Measurements from ENCODE around the gene ZPBP. TPM values are rescaled to one million over a fixed set of nuclear protein-coding genes. Genes with fewer than 3 reads are reported as not detected.

The ZPBP gene
- not detected in 2 replicates for polyA plus RNA-seq (2011; rRNA removed)
- polyA plus RNA-seq (2012; cell fraction: cytosol; rRNA removed) = not detected in 2 replicates
- not detected in 2 replicates for polyA plus RNA-seq (2012; cell fraction: nucleus; rRNA removed)
- polyA plus RNA-seq (2017; fragmentation: RNase III; extraction: RNeasy Plus Mini Kit Qiagen cat#74134 plus additional on column Dnase treatment) = not detected in 3 replicates
- not detected in 2 replicates for polyA minus RNA-seq (2011; rRNA and poly(A)+ RNA removed)

DNA sequence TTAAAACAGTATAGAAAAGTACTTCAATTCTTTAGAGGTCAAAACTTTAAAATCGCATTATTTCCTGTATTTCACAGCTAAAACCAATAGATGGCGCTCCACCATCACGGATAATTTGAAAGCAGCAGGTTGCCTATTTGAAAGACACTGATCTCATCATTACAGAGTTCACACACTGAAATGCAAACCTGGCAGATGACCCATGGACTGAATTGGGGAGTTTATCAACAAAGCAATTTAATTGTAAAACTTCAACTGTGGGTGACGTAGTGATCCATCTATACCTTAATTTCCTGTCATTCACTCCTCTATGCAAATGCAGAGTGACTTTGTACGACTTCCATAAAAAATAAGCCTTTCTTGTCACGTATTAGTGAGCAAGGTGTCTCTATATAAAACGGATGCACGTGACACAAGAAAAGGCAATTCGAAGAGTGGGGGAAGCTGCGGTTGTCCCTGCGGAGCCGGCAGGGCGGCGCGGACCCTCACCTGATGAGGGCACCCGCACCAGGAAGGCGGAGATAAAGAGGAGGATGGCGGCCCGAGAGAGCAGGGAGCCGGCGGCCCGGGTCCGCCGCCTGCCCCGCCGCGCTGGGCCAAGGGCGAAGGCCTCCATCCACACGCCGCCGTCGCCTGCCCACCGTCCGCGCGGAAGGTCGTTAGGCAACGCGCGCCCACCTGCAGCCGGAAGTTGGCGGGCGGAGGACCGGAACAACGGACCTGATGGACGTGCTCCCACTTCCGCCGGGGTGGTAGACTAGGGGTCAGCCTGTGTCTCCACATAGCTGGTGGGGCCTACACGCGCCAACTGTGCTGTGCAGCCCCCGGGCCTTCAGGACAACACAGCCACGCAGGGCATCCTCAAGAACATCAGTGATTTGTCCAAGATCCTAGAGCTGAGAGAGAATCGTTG is at the start of gene ZPBP:
TSS of gene ZPBP (minus strand) at position 668 of the 913 bp plus-strand sequence. CDS start at position 616, 52 bp downstream.
- ATAC-seq (peak in 1 of 2 experiments; percentile 38; a peak in 3 of 6 replicates), DNase-seq (ENCODE audit: low read depth in 1 of 2, low spot score in 1 of 2) (peak in 1 of 2 experiments; percentile 32), FAIRE-seq (peak; percentile 59)
- Histone ChIP-seq H3K9me3 (no peaks in the 10 kb centered on the region), H3K4me1 (no peaks in the 10 kb centered on the region), H3K4me2 (no peak within 1 kb of the TSS), H3K27ac (no peak within 1 kb of the TSS), H3K4me3 (no peak within 1 kb of the TSS)
- WGBS (ENCODE audit: missing lambda C conversion rate) = 73% methylated on average over 44 of the region's 53 CpGs
- ChIA-PET POLR2A (no interaction called here), CTCF (interaction anchor here (0.6 to 4.3 kb wide), 19 partner anchors 9 to 1605 kb away, joined by 3 to 29 read pairs (median 4); no protein-coding TSS in a partner anchor)
- TF ChIP-seq RAD21 (conservative IDR thresholded peaks at IDR 0.05 in 1 of 2, IDR thresholded peaks at IDR 0.05 in 1 of 2) (peak; percentile 78 to 81), TP53 (CRISPR knock-in tag; IDR thresholded peaks at IDR 0.05) (no peak), SMC3 (IDR thresholded peaks at IDR 0.05) (peak; percentile 50)
- TF ChIP-seq, protein P1, sequence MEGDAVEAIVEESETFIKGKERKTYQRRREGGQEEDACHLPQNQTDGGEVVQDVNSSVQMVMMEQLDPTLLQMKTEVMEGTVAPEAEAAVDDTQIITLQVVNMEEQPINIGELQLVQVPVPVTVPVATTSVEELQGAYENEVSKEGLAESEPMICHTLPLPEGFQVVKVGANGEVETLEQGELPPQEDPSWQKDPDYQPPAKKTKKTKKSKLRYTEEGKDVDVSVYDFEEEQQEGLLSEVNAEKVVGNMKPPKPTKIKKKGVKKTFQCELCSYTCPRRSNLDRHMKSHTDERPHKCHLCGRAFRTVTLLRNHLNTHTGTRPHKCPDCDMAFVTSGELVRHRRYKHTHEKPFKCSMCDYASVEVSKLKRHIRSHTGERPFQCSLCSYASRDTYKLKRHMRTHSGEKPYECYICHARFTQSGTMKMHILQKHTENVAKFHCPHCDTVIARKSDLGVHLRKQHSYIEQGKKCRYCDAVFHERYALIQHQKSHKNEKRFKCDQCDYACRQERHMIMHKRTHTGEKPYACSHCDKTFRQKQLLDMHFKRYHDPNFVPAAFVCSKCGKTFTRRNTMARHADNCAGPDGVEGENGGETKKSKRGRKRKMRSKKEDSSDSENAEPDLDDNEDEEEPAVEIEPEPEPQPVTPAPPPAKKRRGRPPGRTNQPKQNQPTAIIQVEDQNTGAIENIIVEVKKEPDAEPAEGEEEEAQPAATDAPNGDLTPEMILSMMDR (IDR thresholded peaks at IDR 0.05) = peak; percentile 80

DNA sequence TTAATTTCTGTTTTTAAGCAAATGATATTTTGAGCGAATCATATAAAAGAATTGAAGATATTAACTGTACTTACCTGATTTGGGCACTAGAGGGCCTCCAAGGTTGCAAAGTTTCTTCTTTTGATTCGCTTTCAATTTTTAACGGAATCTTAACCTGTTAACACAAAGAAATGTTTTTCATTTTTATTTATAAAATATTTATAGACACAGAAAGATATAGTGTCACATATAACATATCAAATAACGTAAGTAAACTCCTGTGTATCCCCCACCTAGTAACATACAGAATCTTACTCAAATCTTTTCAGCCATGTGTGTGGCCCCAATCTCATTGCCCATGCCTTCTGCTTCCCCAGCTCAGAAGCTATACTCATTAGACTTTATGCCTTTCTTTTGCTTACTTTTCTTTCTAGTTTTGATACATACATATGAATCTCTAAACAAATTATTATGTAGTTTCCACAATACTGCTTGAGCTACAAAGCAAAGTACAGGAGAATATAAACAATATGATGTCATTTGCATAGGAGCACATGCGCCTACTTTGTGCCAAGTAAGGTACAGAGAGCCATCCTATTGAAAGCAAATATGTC is 49.5 kb upstream of the ZPBP start:
- TF ChIP-seq SREBF2 (IDR thresholded peaks at IDR 0.05) (no peak), RAD21 (conservative IDR thresholded peaks at IDR 0.05 in 1 of 2, IDR thresholded peaks at IDR 0.05 in 1 of 2) (peak; percentile 56 to 67), SMC3 (IDR thresholded peaks at IDR 0.05) (peak; percentile 59)
- TF ChIP-seq, protein P1 (IDR thresholded peaks at IDR 0.05) = peak; percentile 69
- DNase-seq (ENCODE audit: low read depth in 1 of 2, low spot score in 1 of 2) (peak in 1 of 2 experiments; percentile 40), FAIRE-seq (no peak), ATAC-seq (peak in 1 of 2 experiments; percentile 53; a peak in 2 of 6 replicates)
- WGBS (ENCODE audit: missing lambda C conversion rate) = 18% methylated on average over 5 of the region's 5 CpGs
- Histone ChIP-seq H3K4me1 (no peaks in the 10 kb centered on the region; the same call in 2 of the 3 replicates), H3K4me3 (no peak overlapping the region; the same call in 2 of the 3 replicates), H3K27ac (no peak overlapping the region), H3K9me3 (no peaks in the 10 kb centered on the region), H3K4me2 (peak overlapping the region; percentile 61)
- POLR2A ChIA-PET = no interaction called here
- CTCF ChIA-PET = interaction anchor here (0.6 to 5.6 kb wide), 7 partner anchors 11 to 1020 kb away, joined by 3 to 25 read pairs (median 7); no protein-coding TSS in a partner anchor

DNA sequence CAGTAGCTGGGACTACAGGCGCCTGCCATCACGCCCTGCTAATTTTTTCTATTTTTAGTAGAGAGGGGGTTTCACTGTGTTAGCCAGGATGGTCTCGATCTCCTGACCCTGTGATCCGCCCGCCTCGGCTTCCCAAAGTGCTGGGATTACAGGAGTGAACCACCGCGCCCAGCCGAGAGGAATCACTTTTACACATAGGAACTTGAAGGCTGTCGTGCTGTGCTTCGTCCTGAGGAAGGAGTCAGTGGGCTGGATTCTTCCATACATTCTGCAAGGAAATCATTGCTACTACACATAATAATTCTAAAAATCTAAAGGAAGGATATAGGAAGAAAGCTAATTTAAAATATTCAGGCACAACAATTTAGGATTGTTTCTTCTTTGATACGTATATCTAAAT is 48.8 kb upstream of the ZPBP start:
- ATAC-seq = 0 out of 6 replicates have a peak, but pooled peaks of 1 of the 2 experiments have one; percentile 44
- ChIA-PET CTCF (interaction anchor here (1.6 to 5.6 kb wide), 4 partner anchors 11 to 1019 kb away, joined by 7 to 25 read pairs (median 12); no protein-coding TSS in a partner anchor), POLR2A (no interaction called here)
- no peaks in the 10 kb centered on the region for H3K9me3 ChIP-seq
- peak overlapping the region; percentile 61 for H3K4me2 ChIP-seq
- WGBS (ENCODE audit: missing lambda C conversion rate) = 32% methylated on average over 12 of the region's 12 CpGs
- no peaks in the 10 kb centered on the region; the same call in 2 of the 3 replicates for H3K4me1 ChIP-seq
- FAIRE-seq = no peak
- H3K27ac ChIP-seq = no peak overlapping the region
- DNase-seq (ENCODE audit: low read depth in 1 of 2, low spot score in 1 of 2) = no peak
- no peak overlapping the region for H3K4me3 ChIP-seq
- TF ChIP-seq, protein P1 (IDR thresholded peaks at IDR 0.05) = no peak
- TF ChIP-seq NPAS2 (CRISPR knock-in tag; IDR thresholded peaks at IDR 0.05; ENCODE audit: borderline replicate concordance) (no peak), JUN (IDR thresholded peaks at IDR 0.05) (no peak), TFCP2L1 (CRISPR knock-in tag; IDR thresholded peaks at IDR 0.05) (no peak), PHF8 (IDR thresholded peaks at IDR 0.05; ENCODE audit: borderline replicate concordance, low read depth) (no peak), JUNB (IDR thresholded peaks at IDR 0.05) (no peak), POLR2A (IDR thresholded peaks at IDR 0.05; ENCODE audit: low read length) (no peak), KDM5A (IDR thresholded peaks at IDR 0.05) (no peak), HES2 (IDR thresholded peaks at IDR 0.05) (no peak), KDM1A (IDR thresholded peaks at IDR 0.05; ENCODE audit: low read depth) (no peak), ZNF302 (CRISPR knock-in tag; IDR thresholded peaks at IDR 0.05) (no peak), MYC (IDR thresholded peaks at IDR 0.05; ENCODE audit: borderline replicate concordance, low read length) (no peak), FOXS1 (CRISPR knock-in tag; IDR thresholded peaks at IDR 0.05) (no peak), BHLHE40 (IDR thresholded peaks at IDR 0.05; ENCODE audit: low read depth, low read length) (no peak)
- TF ChIP-seq, protein P2, sequence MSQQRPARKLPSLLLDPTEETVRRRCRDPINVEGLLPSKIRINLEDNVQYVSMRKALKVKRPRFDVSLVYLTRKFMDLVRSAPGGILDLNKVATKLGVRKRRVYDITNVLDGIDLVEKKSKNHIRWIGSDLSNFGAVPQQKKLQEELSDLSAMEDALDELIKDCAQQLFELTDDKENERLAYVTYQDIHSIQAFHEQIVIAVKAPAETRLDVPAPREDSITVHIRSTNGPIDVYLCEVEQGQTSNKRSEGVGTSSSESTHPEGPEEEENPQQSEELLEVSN (IDR thresholded peaks at IDR 0.05; ENCODE audit: borderline replicate concordance, low read depth) = no peak

Data from A549 (cell line).